Measurements from ENCODE around the gene TEAD1.

TEAD1 gene

DNA sequence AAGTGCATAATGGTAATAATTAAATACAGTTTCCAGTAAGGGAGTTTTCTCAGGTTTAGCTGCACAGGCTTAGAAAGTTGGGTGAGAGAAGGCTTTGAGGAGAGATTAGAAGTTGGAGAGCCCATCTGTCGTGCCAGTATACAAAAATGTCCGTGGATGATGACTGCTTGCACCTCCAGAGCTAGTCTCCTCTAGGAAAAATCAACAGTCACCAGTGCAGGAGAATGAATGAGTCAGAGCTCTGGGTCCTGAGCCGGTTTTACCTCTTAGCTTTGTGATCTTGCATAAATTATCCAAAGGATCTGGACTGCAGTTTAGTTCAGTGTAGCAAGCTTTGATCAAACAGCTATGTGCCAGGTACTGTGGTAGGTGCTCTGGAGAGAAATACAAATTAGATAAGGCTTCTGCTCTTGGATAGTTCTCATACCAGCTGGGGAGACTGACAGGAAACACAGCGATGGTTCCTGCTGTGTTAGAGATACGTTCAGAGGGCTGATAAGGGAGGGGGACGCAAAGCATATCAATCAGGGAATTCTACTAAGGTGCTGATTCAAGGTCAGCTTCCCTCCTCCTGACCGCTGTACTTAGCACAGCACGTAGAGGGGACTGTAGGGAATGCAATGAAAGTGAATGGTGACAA lies 125.9 kb downstream of the TEAD1 start:
- Mint-ChIP-seq H3K4me3 (no peak overlapping the region), H3K4me1 (no peaks in the 10 kb centered on the region), H3K9me3 (no peaks in the 10 kb centered on the region), H3K36me3 (no peaks in the 10 kb centered on the region), H3K27ac (no peak overlapping the region)
- DNase-seq (ENCODE audit: low spot score in 2 of 2) (no peak), ATAC-seq (no peak)

DNA sequence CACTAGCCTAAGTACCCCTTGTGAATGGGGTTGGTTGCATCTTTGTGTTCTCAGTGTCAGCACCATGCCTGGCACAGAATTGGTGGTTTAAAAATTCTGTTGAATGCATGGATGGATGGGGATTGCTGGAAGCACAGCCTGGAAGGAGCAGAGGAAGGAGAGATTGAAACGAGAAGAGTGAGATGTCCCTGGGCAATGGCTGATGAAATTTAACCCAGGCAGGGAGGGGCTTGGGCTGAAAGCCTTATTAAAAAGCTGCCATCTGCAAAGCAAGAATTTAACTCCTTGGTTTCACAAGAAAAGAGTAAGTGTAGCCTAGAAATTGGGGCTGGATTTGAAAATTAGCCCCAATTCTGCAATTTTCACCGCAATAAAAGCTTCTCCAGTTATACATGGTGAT lies 126.7 kb downstream of the TEAD1 start:
- Mint-ChIP-seq H3K4me3 (no peak overlapping the region), H3K4me1 (no peaks in the 10 kb centered on the region), H3K9me3 (no peaks in the 10 kb centered on the region), H3K27ac (no peak overlapping the region), H3K36me3 (no peaks in the 10 kb centered on the region)
- ATAC-seq (no peak), DNase-seq (ENCODE audit: low spot score in 2 of 2) (no peak)

DNA sequence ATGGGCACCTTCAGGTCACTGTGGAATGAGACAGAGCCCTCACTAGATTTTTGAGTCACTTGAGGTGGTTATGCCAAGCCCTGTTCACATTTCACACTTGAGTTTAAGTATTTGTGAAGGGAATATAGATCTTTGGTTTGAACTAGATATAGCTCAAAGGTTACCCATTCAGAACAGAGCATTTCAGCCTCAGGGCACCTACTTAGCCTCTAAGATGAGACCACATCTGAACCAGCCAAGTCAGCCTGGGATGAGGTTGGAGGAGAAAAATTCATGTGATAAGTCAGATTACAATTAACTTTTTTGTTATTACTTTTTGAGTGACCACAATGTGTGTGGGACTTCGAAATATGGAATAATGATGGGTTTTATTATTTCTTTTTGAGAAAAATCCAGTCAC lies 127.8 kb downstream of the TEAD1 start:
- H3K4me3 Mint-ChIP-seq: no peak overlapping the region
- H3K4me1 Mint-ChIP-seq: no peaks in the 10 kb centered on the region
- no peaks in the 10 kb centered on the region for H3K9me3 Mint-ChIP-seq
- H3K27ac Mint-ChIP-seq: no peak overlapping the region
- DNase-seq (ENCODE audit: low spot score in 2 of 2) (no peak), ATAC-seq (no peak)
- no peaks in the 10 kb centered on the region for H3K36me3 Mint-ChIP-seq

DNA sequence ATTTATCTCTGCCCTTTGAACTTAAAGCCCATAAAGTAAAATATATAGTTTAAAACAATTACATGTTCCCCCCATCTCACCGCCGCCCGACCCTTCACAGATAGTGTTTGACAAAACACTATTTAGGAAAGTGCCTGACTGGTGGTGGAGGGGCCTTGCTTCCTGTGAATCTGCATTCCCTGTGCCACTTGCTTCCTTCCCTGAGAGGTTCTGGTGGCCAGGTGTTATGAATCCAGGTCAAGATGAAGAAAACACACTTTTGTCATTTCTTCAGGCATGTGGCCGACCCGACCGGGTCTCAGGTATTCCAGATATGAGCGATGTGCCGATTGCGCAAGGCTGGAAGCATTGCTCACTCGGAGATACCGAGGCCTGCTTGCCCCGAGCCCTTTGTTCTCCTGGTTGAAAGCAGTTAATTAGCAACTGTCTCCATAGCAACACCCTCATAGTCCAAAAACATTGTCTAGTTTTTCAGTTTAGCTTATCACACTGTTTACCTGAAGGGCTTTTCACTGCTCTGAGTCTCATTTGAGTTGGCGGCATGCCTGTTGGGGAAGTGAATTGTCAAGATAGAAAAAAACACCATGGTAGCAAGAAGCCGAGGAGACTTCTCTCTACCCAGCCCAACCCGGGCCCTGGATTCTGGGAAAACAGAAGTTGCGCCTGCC lies 128.3 kb downstream of the TEAD1 start:
- no peaks in the 10 kb centered on the region for H3K36me3 Mint-ChIP-seq
- H3K9me3 Mint-ChIP-seq: no peaks in the 10 kb centered on the region
- no peak overlapping the region for H3K4me3 Mint-ChIP-seq
- no peaks in the 10 kb centered on the region for H3K4me1 Mint-ChIP-seq
- DNase-seq (ENCODE audit: low spot score in 2 of 2) (no peak), ATAC-seq (no peak)
- H3K27ac Mint-ChIP-seq: no peak overlapping the region

DNA sequence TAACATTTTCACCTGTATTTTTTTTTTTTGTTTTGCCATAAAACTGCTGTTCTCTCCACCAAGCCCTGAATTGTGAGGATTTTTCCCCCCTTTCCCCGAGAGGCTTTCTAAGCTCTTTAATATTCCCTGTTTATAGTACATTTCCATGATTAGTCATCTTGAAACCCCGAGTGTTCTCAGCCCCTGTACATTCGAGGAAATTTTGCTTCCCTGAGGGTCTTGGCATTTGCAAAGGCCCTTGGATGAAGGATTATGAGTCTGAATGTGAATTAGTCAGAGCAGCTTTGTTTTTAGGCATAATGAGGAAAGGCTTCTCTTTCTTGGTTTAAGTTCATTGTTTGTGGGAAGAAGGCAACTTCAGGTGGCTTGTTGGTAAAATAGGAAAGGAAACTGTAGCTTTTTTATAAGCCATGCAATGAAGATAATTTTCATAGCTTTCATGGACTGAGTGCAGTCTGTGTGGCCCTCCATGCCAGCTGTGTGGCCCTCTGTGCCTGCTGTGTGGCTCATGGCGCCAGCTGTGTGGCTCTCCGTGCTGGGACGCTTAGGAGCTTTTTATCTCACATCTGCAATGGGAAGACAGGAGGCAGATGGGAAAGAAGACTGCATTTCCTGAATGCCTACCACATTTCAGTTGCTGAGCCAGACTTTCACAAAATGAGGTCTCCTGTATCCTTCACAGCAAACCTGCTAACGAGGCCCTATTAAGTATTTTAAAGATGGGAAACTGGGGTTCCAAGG lies 129.0 kb downstream of the TEAD1 start:
- Mint-ChIP-seq H3K4me3 (no peak overlapping the region), H3K9me3 (no peaks in the 10 kb centered on the region), H3K27ac (no peak overlapping the region), H3K36me3 (no peaks in the 10 kb centered on the region), H3K4me1 (no peaks in the 10 kb centered on the region)
- DNase-seq (ENCODE audit: low spot score in 2 of 2): no peak
- no peak for ATAC-seq

DNA sequence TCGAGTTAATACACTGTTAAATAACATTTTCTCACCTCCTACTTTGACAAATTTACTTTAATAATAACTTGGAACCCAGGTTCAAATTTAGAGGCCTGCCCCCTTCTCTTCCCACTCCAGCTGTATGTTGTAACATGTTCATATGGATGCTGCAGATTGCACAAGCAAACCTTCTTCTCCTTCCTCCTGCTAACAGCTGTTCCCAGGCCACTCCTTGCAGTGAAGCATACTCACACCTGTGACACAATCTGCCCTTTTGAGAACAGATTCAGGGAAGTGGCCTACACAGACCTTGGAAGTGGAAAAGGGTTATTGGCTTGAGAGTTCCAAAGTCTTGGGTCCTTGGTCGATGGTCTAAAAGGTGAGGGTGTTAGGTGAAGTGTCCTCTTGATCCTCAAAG lies 131.9 kb downstream of the TEAD1 start:
- H3K36me3 Mint-ChIP-seq: no peaks in the 10 kb centered on the region
- ATAC-seq (no peak), DNase-seq (ENCODE audit: low spot score in 2 of 2) (no peak)
- no peaks in the 10 kb centered on the region for H3K4me1 Mint-ChIP-seq
- H3K9me3 Mint-ChIP-seq: no peaks in the 10 kb centered on the region
- H3K4me3 Mint-ChIP-seq: no peak overlapping the region
- H3K27ac Mint-ChIP-seq: no peak overlapping the region

DNA sequence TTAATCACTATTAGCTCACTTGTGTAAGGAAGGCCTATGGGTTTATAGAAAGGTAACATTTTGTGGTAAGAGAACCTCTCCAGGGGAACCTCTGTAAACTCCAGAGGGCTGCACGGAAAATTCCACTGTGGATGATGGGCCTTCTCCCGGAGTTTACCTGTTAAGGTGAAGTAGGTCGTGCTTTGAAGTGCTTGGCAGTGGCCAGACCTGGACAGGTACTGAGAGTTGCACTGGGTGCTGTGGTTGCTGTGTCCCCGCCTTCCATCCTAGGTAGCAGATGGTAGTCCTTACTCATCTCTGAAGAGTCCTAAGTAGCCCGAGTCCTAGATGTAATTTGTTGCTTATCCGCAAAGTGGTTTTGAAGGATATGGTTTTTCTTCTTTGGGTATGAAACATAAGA lies 133.4 kb downstream of the TEAD1 start:
- H3K9me3 Mint-ChIP-seq: no peaks in the 10 kb centered on the region
- H3K4me3 Mint-ChIP-seq: no peak overlapping the region
- no peak overlapping the region for H3K27ac Mint-ChIP-seq
- no peaks in the 10 kb centered on the region for H3K4me1 Mint-ChIP-seq
- DNase-seq (ENCODE audit: low spot score in 2 of 2): no peak
- no peaks in the 10 kb centered on the region for H3K36me3 Mint-ChIP-seq
- no peak for ATAC-seq

DNA sequence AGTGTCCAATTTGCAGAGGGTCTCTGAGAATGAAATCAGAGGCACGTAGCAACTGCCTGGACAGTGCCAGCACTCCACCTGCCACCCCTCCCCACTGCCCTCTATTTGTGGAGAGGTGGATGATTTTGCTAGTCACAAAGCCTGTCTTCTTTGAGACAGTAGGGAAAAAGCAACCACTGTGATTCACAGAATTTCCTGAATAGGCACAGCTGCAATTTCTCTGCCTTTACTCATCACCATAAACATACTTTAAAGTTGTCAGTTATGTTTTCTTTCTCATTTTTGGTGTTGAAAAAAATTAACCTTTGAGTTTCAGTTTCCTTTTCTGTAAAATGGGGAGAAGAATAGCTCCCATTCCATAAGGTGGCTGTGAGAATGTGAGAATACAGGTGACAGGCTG lies 134.3 kb downstream of the TEAD1 start:
- DNase-seq (ENCODE audit: low spot score in 2 of 2) (no peak), ATAC-seq (no peak)
- Mint-ChIP-seq H3K9me3 (no peaks in the 10 kb centered on the region), H3K4me3 (no peak overlapping the region), H3K4me1 (no peaks in the 10 kb centered on the region), H3K36me3 (no peaks in the 10 kb centered on the region), H3K27ac (no peak overlapping the region)

DNA sequence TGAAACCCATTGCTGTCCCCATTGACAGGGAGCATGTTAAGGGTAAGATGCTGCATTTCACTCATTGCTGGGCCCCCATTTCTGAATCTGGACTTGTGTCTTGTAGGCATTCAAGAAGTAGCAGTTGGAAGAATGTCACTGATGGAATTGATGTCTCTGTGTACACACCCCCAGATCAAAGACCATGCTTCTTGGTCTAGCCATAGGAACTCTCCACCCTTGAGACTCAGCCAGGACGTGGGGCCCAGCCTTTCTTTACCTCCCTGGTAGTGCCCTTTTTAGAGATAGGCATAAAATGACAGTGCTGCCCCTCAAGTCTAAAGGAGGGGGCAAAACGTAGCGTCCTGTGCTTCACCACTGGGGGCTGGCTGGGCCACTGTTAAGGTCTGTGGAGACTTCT lies 135.1 kb downstream of the TEAD1 start:
- H3K27ac Mint-ChIP-seq: no peak overlapping the region
- no peaks in the 10 kb centered on the region for H3K36me3 Mint-ChIP-seq
- ATAC-seq (no peak), DNase-seq (ENCODE audit: low spot score in 2 of 2) (no peak)
- H3K4me1 Mint-ChIP-seq: no peaks in the 10 kb centered on the region
- H3K9me3 Mint-ChIP-seq: no peaks in the 10 kb centered on the region
- H3K4me3 Mint-ChIP-seq: no peak overlapping the region

DNA sequence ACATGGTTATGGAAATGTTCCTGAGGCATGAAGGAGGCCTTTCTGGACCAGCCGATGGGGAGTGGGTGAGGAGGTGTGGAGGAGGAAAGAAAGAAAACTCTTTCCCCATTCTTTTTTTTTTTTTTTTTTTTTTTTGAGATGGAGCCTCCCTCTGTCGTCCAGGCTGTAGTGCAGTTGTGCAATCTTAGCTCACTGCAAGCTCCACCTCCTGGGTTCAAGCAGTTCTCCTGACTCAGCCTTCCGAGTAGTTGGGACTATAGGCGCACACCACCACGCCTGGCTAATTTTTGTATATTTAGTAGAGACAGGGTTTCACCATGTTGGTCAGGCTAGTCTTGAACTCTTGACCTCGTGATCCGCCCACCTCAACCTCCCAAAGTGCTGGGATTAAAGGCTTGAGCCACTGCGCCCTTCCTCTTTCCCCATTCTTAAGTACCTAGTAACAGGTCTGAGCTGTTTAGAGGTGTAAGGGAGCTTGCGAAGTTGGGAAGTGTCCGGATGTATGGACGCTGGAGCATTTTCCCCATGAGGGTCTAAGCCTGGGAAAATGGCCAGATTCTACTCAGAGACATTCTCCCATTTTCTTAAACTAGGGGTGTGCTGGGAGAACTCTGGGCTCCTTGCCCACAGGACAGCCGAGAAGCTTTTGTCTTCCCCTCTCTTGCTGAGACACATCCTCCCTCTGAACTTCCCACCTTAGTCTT lies 135.8 kb downstream of the TEAD1 start:
- Mint-ChIP-seq H3K36me3 (no peaks in the 10 kb centered on the region), H3K9me3 (no peaks in the 10 kb centered on the region), H3K4me1 (no peaks in the 10 kb centered on the region), H3K4me3 (no peak overlapping the region), H3K27ac (no peak overlapping the region)
- ATAC-seq (no peak), DNase-seq (ENCODE audit: low spot score in 2 of 2) (no peak)

DNA sequence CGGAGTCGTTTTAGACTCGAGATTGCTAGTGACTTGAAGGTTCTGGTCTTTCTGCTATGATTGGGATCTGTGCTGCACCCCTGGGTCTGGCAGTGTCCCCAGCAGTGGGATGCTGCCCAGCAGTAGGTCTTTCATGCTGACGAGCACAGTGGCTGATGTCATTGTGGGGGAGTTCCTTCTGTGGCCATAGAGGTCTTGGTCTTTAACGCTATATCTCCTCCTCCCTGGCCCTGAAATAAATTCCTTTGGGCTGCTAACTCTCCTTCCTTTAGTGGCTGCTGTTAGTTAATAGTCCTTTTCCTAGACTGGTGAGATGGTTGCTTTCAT lies 136.3 kb downstream of the TEAD1 start:
- no peaks in the 10 kb centered on the region for H3K9me3 Mint-ChIP-seq

DNA sequence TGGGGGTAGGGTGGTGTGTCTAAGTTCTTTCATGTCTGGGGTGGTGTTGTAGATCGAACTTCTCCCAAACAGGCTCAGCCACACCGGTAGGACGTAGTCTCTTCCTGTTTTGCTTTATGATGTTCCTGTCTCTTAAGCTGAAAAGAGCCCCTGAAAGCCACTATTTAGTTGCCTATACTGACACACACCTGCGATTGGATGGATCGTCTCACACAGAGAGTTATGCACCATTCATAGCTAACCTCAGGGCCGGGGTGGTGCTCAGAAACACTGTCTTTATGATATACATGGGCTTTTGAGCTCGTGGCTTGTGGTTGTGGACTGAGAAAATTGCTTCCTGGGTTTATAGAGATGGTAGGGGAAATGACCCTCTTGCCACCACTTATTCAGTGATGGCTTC lies 137.6 kb downstream of the TEAD1 start:
- peaks cover 11% of the 10 kb centered on the region for H3K4me1 Mint-ChIP-seq
- no peaks in the 10 kb centered on the region for H3K9me3 Mint-ChIP-seq
- DNase-seq (ENCODE audit: low spot score in 2 of 2) (no peak), ATAC-seq (no peak)
- no peak overlapping the region for H3K4me3 Mint-ChIP-seq
- H3K36me3 Mint-ChIP-seq: no peaks in the 10 kb centered on the region
- H3K27ac Mint-ChIP-seq: no peak overlapping the region

More for the DNA sequence above, 136.3 kb downstream of the TEAD1 start:
- no peak for DNase-seq (ENCODE audit: low spot score in 2 of 2)
- Mint-ChIP-seq H3K27ac (no peak overlapping the region), H3K4me1 (peaks cover 4% of the 10 kb centered on the region), H3K36me3 (no peaks in the 10 kb centered on the region), H3K4me3 (no peak overlapping the region)
- no peak for ATAC-seq

DNA sequence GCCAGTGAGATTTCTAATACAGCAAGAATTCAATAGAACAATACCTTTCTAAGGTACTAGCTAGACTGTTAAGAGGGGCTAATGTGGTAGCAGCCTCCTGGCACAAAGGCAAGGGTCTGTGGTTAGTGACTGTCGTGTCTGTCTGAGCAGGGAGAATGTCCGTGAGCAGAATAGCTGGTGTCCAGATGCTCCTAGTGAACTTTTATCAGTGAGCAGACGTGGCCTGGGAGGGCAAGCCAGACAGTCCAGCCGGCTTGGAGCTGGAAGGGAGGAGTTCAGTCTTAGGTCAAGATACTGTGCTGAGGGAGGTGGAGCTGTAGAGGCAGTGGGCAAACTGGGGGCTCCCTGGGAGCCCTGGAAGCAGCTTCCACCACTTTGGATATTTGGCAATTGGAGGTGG lies 138.6 kb downstream of the TEAD1 start:
- ATAC-seq: no peak
- Mint-ChIP-seq H3K4me1 (peaks cover 11% of the 10 kb centered on the region), H3K9me3 (no peaks in the 10 kb centered on the region), H3K27ac (no peak overlapping the region), H3K4me3 (no peak overlapping the region), H3K36me3 (no peaks in the 10 kb centered on the region)
- DNase-seq (ENCODE audit: low spot score in 2 of 2): no peak

DNA sequence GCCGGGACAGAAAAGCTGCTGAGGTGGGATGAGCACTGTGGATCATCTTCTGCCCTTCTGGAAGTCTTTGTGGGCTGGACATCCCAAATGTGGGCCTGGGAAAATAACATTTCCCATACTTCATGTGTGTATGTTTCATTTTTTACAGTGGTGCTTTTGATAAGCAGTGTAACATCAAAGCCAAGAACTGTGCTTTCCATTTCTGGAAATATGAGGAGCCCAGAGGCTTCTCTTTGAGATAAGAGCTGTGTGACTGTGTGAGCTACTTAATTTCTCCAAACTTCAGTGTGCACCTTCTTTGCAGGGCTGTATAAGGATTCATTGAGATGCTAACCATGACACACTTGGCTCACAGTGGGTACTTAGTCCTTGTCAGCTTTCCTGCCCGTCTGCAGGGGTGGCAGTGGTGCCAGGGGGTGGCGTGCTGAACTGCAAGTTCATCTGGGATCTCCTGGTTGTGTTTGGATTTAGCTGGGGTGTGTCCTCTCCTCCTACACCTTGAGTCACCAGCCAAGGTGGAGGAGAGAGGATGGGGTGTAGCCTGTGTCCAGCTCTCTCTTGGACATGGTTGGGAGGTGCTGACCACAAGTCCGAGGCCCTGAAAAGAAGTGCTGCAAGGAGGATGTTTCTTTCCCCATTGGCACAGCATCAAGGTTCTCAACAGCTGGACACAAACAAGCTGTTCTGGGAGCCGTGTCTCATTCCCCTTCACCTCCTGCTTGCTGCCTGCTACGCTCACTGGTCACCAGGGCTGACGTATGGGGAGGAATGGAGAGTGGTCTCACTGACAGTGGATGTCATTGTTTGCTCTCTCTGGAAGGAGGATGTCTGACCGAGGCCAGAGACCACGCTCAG lies 139.4 kb downstream of the TEAD1 start:
- Mint-ChIP-seq H3K36me3 (no peaks in the 10 kb centered on the region), H3K4me3 (no peak overlapping the region), H3K9me3 (no peaks in the 10 kb centered on the region), H3K27ac (no peak overlapping the region), H3K4me1 (peaks cover 11% of the 10 kb centered on the region)
- ATAC-seq (no peak), DNase-seq (ENCODE audit: low spot score in 2 of 2) (no peak)

DNA sequence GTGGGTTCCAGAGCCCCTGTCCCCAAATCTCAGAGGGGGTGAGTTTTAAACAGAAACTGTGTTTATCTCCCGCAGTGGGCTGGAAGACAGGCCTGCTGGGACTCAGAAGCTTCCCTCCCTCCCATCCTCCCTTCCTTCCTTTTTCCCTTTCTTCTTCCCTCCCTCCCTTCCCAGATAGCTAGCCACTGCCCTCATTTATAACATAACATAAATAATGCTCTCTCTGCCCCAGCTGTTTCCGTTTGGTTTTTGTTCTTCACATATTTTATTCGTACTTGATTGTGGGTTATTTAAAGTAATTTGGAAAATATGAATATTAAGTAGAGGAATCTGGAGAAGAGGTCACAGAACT lies 140.9 kb downstream of the TEAD1 start:
- Mint-ChIP-seq H3K36me3 (no peaks in the 10 kb centered on the region), H3K4me3 (no peak overlapping the region), H3K4me1 (peaks cover 11% of the 10 kb centered on the region), H3K9me3 (no peaks in the 10 kb centered on the region), H3K27ac (no peak overlapping the region)
- ATAC-seq (no peak), DNase-seq (ENCODE audit: low spot score in 2 of 2) (no peak)
